GM21717 (cell line): ENCODE results near the gene DLGAP1.

Experiments used
- ATAC-seq: cut with Tn5 transposase; IDR thresholded peaks from one replicate; pipeline ENCODE4 v1.9.1; 2021; ENCODE audit warnings: mild to moderate bottlenecking, moderate library complexity; ENCODE audit not compliant: unreplicated experiment

DLGAP1 gene

DNA sequence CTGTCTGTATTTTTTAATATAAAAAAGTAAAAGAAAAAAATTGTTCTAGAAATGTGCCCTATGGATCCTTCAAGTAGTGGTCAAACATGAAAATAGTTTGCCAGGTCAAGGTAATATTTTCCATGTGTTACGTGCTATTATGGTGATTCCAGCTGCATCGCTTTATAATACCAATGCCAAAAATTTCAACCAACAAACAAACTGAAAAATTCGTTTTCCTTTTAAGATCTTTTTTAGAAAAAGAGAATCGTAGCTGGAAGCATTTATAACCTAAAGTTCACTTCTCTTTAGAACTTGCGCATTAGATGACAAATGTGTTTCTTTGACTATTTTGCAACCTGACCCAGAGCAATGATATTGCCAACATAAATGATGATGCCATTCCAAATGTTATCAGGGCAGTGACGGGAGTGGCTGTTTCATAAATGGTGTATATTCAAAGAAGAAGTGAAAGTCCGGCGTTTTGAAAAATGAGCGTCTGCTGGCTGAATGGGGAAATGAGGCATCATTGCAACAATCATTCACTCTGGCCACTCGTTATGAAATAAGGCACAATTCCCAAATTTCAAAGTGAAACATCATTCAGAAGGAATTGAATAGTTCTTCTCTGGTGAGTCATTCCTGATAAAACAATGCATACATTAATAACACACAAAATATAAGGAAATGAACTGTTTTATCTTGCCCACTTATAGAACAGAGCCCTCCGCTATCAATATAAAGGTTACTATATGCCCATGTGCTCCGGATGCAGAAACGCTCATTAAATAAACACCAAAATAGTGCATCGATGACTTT is 707.7 kb downstream of the DLGAP1 start:
- ATAC-seq = no peak

- ATAC-seq = no peak
These were observed 712.6 kb downstream of the DLGAP1 start for GRCh38 chr18:3742541-3742940.

DNA sequence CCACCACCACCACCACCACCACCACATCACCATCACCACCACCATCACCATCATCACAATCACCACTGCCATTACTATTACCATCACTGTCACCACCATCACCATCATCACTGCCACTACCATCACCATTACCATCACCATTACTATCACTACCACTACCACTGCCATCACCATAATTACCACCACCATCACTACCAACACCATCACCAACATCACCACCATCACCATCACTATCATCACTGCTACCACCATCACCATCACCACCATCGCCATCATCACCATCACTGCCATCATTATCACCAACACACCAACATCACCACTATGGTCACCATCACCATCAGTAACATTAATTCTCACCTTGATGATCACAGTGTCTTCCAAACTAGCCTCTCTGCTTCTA is 713.8 kb downstream of the DLGAP1 start:
- no peak for ATAC-seq

DNA sequence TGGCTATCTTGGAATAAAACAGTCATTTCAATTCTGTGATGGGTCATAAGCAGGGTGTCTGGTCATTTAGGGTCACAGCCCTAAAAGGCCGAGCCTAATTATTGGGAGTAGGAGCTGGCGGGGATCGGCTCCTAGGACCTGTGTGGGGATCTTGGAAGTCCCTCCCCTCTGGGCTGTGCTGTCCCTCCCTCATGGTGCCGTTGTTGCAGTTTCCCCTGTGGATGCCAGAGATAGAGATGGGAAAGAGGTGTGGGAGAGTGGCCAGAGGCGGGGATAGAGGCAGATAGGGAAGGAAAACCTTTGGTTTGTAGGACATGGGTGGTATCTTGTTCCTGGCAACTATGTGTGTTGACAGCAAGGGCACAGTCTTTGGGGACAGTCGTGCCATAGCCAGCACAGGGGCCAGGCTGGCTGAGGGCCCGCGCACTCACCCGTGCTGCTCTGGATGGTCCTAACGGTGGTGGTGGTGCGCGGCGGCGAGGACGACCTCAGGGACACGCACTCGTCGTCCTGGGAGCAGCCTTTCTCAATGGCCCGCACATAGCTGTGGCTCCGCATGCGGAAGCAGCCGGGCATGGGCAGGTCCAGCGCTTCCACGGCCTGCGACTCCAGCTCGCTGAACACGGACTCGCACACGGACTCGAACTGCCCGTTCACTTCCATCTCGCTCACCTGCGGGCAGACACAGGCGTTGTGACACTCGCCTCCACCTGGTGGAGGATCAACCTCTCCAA is 726.2 kb downstream of the DLGAP1 start:
- no peak for ATAC-seq

- no peak for ATAC-seq
These were observed 727.8 kb downstream of the DLGAP1 start for GRCh38 chr18:3727274-3727673.

DNA sequence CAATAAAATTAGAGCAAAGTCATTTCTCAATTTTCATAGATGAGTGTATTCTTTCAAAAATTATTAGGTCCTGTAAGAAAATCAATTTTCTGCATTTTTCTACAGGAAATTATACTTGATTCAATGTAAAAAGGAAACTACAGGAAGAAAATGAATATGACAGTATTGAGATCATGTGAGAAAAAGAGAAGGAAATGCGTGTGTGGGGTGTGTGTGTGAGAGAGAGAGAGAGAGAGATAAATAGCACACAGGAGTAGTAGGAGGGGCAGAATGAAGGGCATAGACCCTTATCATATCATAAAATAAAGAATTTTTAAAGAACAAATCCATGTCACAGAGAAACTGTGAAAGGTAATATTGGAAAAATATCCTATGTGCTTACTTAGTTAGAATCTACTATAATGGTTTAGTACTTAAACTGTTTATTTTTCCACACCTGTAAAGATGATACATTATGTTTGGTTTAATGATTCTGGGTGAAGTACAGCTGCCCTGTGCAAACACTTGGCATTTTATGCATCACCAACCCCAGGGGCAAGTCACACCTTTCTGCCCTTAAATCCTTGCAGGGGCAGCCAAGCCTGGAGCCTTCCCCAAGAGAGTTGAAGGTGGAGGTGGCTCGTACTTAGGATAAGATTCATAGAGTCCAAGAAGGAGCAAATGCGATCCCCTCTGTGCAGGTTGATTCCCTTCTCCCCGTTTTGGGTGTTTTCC is 728.7 kb downstream of the DLGAP1 start:
- no peak for ATAC-seq

- ATAC-seq = no peak
These were observed 730.0 kb downstream of the DLGAP1 start for GRCh38 chr18:3725115-3725514.

- ATAC-seq = no peak
These were observed 731.6 kb downstream of the DLGAP1 start for GRCh38 chr18:3723554-3723953.

DNA sequence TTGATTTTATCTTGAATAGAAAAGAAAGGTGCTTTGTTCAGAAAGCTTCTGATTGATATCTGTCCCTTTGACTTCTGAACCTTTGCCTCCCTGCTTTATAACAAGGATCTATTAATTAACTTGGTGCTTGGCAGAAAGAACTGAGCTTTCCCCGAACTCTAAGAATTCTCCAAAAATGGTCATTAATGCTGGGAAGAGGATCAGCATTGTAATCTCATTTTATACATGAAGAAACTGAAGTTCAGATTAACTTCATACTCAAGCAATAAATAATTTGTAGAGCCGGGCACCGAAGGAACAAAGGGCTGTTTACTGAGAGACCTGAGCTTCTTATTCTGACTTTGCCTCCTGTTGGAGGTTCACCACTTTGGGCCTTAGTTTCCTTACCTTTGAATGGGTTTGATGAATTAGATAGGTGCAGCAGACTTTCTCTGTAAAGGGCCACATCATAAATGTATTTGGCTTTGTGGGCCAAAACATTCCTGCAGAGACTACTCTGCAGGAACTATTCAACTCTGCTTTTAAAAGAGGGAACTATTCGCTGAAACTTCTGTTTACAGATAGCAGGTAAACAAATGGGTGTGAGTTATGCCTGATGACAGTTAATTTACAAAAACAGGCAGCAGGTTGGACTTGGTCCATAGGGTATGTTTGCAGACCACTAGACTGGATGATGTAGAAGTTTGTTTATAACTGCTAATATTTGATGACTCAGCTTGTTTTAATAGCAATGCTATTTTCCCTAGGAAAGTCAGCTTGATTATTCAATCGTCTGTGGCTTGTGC is 732.3 kb downstream of the DLGAP1 start:
- ATAC-seq = no peak

DNA sequence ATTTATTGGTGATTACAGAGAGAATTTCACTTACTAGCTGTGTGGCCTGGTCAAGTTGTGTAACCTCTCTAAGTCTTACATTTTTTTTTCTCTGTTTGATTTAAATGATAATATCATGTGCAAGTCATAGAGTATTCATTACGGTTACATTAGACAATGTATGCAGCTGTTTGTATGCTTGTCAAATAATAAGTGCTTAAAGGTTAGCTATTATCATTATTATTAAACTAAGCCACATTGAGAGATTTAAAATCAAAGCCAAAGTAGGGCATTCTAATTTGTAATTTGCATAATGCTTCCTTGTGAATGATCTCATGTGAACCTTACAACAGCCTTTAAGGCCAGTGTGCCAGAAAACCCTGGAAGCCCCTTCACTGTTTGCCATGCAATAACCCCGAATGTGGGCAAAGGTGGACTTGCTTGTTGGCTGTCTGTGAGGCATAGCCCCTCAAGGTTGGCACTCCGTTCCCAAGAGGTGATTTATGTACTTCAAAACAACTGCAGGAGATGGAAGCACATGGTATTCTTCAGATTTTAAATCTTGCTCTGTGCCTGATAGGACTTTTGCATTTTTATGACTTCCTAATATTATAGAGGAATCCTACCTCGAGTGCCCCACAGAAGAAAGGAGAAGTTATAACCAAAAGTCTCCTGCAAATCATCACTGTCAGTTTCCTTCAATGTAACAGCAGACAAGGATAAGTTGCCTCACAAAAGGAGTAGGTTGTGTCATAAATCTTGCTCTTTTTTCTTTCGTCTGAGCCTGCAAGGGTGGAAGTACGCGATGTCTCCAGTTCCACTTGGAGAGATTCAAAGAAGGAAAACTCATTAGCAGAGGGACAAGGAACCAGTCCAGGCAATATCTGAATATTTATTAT is 733.1 kb downstream of the DLGAP1 start:
- ATAC-seq = no peak

- ATAC-seq = no peak
These were observed 734.1 kb downstream of the DLGAP1 start for GRCh38 chr18:3720818-3721545.

- no peak for ATAC-seq
These were observed 734.9 kb downstream of the DLGAP1 start for GRCh38 chr18:3720159-3720558.

- no peak for ATAC-seq
These were observed 737.6 kb downstream of the DLGAP1 start for GRCh38 chr18:3717376-3718025.

DNA sequence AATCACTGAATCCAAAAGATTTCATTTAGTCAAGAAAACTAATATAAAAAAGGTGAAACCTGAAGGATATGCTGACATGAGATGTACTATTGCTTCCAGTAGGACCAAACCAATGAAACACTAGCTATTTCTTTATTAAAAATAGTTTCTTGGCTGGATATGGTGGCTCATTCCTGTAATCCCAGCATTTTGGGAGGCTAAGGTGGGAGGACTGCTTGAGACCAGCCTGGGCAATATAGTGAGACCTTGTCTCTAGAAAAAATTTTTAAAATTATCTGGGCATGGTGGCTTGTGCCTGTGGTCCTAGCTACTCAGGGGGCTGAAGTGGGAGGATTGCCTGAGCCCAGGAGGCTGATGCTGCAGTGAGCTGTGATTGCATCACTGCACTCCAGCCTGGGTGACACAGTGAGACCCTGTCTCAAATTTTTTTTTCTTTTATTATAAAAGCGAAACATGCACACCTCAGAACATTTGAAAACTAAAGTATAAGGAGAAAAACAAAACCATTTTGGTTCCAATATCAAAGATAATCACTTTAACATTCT is 738.9 kb downstream of the DLGAP1 start:
- no peak for ATAC-seq

DNA sequence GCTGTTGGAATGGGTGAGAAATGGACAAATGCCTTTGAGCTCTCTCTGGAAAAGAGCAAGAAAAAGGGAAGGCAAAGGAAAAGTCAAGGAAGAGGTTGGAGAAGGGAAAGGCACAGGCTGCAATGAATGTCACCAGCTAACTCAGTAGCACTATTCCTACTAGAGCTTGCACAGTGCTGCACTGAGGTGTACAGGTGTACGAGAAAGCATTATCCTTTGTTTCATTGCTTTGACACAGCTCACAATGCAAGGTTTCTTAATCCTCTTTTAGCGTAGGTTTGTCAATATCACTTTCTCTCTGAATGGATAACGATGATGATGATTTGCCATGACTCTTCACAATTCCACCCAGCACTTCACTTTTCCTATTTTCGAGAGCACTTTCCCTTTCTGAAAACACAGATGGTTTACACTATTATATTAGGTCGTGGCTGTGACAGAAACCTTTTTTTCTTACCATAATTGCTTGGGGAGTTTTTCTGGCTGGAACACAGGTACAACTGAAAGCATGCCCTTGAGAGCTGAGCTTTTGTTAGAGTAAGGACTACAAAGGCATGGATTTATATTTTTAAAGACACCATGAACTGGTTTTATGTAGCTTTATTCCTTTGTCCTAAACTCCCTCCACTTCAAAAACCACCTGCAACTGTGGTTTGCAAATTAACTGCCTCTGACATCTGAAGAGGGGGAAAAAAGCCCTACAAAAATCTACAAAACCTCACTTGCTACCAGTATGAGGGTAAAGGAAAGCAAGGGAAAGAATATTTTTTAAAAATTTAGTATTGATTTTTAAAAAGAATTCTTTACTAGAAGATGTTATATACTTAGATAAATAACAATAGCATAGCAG is 739.7 kb downstream of the DLGAP1 start:
- ATAC-seq = no peak

- ATAC-seq = no peak
These were observed 741.4 kb downstream of the DLGAP1 start for GRCh38 chr18:3713708-3714107.

DNA sequence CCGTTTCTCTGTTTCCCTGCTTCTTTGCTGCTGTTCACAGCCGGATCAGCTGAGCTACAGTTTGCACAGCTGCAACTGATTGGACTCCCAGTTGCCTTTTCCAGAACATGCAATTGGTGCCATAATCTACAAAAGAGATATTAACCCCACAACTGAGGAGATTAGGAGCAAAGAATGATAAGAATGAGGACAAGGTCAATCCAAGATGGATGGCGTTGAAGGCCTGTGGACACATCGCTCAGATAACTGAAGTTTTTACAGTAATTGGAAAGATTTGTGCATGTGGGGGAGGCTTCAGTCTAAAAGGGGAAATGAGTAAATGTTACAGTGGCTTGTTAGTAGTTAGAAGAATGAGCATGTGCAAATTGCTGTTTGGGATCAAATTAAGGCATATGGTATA is 741.9 kb downstream of the DLGAP1 start:
- no peak for ATAC-seq

GRCh38 chr18:3712491-3712890 is 742.6 kb downstream of the DLGAP1 start:
- no peak for ATAC-seq
